ENCODE results near the gene THEM5.

THEM5 gene

DNA sequence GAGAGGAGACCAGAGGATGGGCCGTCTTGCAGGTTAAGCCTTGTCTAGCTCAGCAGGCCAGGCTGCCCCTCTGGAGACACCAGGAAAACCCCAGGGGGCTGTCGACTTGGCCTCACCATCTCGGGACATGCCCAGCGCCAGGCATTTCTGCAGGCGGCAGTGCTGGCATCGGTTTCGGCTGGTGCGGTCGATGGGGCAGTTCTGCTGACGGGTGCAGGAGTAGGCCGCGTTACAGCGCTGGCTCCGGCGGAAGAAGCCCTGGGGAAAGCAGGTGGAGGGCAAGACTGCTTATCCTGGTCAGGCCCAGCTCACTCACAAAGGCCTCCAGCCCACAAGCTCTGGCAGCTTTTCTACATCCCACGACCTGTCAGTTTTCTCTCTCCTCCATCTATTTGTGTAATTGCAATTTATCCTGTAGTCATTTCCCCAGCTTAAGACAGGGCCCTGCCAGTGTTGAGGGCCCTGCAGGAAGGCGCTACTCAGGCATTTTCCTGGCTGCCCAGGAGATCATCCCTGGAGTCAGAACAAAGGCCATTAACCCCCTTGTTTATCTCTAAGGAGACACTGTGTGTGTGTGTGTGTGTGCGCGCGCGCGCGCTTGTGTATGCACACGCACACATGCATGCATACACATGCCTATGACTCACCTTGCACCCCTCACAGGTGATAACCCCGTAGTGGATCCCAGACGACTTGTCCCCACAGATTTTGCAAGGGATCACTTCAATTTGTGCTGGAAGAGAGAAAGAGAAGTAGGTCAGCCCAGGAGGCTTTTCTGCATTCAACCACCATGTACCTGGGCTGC, 36.8 kb downstream of the THEM5 start:
- no peak for DNase-seq

DNA sequence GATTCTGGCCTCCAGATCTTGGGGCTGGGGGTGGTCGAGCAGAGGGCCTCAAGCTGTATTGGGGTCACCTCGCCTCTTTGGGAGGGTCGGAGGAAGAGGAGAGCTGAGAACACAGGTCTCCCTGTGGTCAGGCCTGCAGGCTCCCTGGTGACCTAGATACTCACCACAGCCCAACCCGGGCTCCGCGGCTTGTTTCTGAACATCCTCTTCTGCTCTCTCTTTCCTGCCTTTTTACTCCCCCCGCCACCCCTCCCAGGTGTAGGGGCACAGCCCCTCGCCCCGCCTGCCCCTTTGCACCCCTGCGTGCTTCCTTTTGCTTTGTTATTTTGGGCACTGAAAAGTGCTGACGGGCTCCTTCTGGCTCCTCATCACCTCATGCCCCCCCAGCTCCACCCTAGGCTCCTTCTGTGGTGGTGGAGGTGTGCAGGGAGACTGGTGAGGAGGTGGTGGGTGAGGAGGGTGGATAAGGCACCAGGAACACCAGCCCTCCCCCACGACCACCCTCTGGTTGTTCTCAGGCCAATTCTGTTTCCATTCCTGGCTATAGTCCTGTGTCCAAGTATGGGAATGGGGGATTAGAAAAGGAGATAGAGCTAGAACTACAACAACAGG, 37.7 kb downstream of the THEM5 start:
- no peak for DNase-seq

DNA sequence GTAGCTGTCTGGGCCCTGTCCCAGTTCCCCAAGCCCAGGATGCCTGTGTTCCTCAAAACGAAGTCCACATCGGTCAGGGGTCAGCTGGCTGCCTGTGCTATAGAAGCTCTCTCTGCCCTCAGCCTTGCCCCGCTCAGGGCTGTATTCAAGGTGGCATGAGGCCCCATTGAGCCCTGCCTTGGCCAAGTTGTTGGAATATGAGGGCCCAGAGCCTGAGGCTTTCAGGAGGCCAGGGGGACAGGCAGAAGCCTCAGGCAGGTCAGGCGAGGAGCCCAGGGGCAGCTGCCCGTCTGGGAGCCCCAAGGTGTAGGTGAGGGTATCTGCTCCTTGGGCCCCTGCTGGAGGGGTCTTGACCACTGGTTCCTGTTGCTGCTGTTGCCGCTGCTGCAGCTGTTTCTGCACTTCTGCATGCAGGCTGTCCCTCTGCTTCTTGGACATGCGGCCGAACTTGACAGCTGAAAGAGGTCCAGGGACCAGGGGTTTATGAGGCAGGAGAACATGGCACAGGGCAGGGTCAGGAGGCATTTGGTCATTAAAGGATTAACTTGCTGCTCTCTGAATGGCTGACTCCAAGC, 38.5 kb downstream of the THEM5 start:
- DNase-seq: no peak

DNA sequence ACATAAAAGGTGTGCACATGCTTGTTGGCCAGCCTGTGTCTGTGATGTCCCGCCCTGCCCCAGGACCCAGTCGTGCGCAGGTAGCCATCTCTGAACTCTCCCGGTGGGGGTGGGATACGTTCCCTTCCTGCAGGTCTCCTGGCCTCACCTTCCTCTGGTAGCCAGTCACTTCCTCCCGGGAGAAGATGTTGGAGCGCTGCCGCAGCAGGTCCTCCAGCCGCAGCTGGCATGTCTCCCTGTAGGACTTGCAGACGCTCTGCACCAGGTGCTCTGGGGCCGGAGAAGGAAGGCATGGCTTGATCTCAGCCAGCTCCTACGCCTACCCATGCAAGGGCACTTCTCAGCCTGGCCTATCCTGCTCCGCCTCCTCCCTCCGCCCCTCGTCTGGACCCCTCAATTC, 39.1 kb downstream of the THEM5 start:
- DNase-seq: no peak

GRCh38 chr1:151813271-151813977, 40.1 kb downstream of the THEM5 start:
- no peak for DNase-seq

- no peak for DNase-seq
Observed at GRCh38 chr1:151811181-151811580, 42.3 kb downstream of the THEM5 start.

DNA sequence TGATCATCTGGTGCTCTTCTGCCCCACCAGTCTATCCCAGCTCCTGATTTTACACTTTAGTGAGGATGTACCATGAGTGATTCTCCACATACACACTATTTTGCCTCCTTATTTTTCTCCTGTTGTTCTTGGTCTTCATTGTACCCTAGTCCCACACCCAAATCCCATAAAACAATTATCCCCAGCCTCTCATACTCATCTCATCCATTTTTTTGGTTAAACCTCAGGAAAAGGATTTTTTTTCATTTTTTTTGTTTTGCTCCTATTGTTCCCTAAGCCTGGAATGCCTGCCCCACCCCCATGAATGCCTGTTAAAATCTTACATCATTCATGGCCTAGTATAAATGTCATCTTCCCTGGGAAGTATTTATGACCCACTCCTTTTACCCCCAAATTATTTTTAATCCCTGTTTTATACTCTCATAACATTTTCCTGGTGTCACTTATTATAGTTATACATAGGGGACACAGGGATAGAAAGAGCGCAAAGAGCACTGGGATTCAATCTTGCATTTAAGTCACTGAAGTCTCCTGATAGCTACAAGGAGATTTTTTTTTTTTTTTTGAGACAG, 43.4 kb downstream of the THEM5 start:
- DNase-seq: no peak

DNA sequence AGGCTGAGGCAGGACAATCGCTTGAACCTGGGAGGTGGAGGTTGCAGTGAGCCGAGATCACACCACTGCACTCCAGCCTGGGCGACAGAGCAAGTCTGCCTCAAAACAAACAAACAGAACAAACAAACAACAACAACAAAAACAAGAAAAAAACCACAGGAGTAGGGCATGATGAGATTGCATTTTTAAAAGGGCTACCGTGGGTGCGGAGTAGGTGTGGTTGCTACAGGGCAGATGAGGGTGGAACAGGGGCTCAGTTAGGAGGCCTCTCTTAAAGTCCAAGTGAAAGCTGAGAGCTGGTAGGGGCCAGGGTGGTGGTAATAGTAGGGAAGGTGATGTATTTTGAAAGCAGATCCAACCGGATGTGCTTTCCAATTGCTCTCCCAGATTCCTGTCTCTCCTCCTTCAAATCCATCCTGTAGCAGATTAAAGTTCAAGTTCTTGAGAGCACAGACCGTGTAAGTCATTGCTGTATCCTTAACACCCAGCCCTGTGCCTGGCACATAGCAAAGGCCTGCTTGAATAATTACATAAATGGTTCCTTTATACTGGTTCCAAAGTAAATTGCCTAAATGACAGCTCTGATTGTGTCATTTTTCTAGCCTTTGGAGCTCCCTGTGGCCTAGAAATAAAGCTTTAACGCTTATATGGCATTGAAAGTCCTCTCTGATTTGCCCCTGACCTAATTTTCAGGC, 44.1 kb downstream of the THEM5 start:
- no peak for DNase-seq

DNA sequence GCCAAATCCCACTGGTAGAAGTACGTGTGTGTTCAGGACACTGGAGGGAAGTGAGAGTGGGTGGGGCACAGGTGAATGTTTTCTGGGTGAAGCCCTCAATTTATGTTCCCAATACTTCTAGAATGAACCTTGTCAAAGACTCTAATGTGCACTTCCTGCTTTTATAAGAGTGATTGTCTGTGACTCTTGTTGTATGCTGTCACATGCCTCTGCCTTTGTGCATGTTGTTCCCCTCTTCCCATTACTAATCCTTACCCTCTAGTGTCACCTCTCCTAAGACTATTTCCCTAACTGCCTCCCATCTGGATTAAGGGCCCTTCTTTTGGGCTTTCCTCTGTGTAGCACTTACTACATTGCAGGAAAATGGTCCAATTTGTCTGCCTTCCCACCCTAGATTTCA, 45.7 kb downstream of the THEM5 start:
- no peak for DNase-seq

DNA sequence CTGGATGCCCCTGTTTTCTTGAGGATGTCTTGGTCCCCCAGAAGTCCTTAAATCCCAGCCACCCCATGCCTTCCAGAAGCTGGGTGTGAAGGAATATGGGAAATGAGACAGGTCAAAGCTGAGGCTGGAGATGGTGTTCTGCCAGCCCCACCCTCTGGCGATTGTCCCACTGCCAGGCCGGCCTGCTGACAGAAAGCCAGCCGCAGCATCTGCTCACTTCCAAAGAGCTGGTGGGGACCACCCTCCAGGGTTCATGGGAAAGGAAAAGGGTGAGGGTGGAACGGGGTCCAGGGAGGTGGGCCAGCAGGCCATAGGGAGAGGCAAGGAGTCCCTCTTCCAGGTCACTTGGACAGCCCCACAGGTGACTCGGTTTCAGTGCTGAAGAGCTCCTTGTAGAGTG, 46.4 kb downstream of the THEM5 start:
- DNase-seq: no peak

DNA sequence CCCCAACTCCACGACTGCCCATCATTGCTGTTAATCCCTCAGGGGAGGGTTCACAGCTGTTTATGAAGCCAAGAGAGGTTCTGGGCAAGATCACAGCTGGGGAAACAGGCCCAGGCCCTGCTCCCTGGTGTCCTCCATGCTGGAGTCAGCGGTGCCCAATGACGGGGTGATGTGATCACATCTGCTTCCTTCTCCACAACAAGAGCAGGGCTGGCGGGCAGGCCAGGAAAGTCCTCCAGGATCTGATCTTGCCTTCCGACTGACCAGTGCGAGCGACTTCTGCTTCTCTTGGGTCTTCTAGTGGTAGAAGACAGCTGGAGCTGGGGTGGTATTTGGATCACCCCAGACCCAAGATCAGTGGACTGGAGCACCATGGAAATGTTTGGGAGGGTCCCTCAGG, 47.3 kb downstream of the THEM5 start:
- DNase-seq: no peak

DNA sequence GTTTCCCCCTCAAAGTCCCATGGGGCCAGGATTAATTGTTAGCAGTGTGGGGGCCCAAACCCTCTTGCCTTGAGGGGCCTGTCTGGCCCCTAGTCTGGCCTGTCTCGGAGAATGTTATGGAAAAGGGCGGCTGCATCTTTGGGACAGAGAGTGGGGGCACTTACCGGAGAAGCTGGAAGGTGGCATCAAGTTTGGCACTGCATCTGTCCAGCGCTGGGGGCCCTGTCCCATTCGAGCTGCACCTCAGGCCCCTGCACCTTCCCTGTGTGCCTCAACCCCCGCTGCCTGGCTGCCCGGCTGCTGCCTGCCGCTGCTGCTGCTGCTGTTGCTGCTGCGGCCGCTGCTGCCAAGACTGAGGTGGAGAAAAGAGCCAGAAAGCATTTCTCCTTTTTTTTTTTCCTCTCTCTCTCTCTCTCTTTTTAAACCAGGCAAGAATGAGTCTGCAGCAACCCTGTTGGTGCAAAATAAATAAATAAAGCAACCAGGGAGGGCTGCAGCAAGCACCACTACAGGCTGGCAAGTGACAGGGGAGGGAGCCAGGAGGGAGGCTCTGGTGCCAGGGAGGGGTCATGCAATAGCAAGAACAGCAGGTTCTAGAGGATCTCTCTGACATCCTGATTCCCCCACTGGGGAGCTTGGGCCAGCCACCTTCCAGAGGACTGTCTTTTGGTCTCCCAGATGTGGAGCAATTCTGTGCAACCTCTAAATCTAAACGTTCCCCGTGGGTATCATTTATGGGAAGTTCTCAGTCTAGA, 48.3 kb downstream of the THEM5 start, which contains the start of gene LINGO4:
Gene LINGO4 (minus strand): TSS at position 354 of the 755 bp plus-strand sequence. CDS start 2,715 bp downstream, outside the sequence.
- no peak for DNase-seq

GRCh38 chr1:151803915-151804314, 49.6 kb downstream of the THEM5 start:
- DNase-seq: no peak

GRCh38 chr1:151803164-151803563, 50.3 kb downstream of the THEM5 start:
- no peak for DNase-seq

DNA sequence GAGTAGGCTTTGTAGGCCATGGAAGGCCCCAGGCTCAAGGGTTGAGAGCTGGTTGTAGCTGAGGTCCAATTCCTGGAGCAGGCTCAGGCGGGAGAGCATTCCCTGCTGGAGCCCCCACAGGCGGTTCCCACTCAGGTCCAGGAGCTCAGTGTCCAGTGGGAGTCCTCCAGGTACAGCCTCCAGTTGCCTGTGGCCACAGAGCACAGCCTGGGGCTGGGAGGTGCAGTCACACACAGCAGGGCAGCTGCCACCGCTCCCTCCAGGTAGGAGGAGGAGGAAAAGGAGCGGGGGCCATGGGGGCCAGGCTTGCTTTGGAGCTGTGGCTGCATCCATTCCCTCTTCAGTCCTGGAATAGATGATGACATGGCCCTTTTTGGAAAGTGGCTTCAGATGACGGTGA, 51.1 kb downstream of the THEM5 start:
- DNase-seq: no peak

DNA sequence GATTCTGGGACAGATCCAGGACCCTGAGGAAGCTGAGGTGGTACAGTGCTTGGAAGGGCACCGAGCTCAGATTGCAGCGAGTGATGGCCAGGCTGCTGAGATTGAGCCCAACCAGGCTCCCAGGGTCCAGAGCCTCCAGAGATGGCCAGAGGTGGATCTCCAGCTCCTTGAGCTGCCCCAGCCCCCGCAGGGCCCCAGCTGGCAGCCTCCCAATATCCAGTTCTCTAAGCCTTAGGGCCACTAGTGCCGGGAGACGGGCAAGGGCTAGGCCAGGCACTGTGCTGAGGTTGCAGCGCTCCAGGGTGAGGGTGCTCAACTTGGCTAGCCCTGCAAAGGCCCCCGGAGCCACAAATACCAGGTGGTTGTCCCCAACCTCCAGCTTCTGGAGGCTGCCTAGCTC, 51.7 kb downstream of the THEM5 start:
- DNase-seq: no peak

- no peak for DNase-seq
Observed at GRCh38 chr1:151801310-151801820, 52.1 kb downstream of the THEM5 start.

DNA sequence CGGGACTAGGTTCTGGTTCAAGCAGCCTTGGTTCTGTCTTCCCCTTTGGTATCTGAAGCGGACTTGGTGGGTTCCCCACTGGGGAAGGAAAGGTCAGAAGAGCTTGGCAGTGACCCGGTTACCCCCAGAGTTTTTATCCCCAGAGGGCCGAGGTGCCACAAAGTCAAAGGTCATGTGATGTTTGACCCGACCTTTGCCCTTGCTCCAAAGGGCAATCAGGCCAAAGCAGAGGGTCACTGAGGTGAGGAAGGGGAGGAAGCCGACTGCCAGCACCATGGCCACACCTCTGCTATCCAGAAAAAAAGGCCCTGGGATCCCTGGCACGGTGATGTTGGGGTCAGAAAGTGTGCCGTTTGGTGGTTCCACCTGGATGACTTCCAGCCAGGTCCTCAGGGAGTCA, 52.7 kb downstream of the THEM5 start:
- DNase-seq: no peak

GRCh38 chr1:151799179-151800022, 54.1 kb downstream of the THEM5 start:
- DNase-seq: no peak

- no peak for DNase-seq
Observed at GRCh38 chr1:151798571-151798970, 54.9 kb downstream of the THEM5 start.

All from activated T-cell treated with anti-CD3 and anti-CD28 coated beads for 4 hours (primary cell).